GM12878 (cell line): ENCODE measurements around the gene GNAT1. TPM values are rescaled to one million over a fixed set of nuclear protein-coding genes. Genes with fewer than 3 reads are reported as not detected.

Experiments used
- ATAC-seq: fragments of 200-7000 bp; cut with Tn5 transposase; 3 replicates; pipeline ENCODE4 v1.9.1; 2020; ENCODE audit warnings: mild to moderate bottlenecking, moderate library complexity
- BruUV-seq: library from RNA; stranded (reverse); fragments of 400-500 nt; replicated peaks from 2 replicates; lab custom pipeline; 2021; lab: Mats Ljungman, UMichigan
- CTCF ChIA-PET: fragments of 300-600 bp; sonication (Branson Sonifier 250); formaldehyde crosslinking; extraction: SDS; loops from one replicate; lab custom pipeline; 2021; ENCODE audit warnings: inconsistent platforms; lab: Yijun Ruan, JAX
- POLR2A ChIA-PET: fragments of 350-600 bp; formaldehyde crosslinking; extraction: SDS; loops from one replicate; lab custom pipeline; 2021; ENCODE audit warnings: inconsistent platforms; lab: Charles Lee
- RAD21 ChIA-PET: fragments of 300-600 bp; sonication (Branson Sonifier 250); formaldehyde crosslinking; loops from one replicate; lab custom pipeline; 2023; ENCODE audit warnings: antibody characterized with exemption; ENCODE audit not compliant: unreplicated experiment; lab: Charles Lee
- SMC1A ChIA-PET: fragments of 300-600 bp; sonication (Branson Sonifier 250); formaldehyde crosslinking; loops from one replicate; lab custom pipeline; 2023; ENCODE audit not compliant: unreplicated experiment, uncharacterized antibody; lab: Charles Lee
- DNase-seq: peaks from one replicate; pipeline ENCODE4 v3.0.0-alpha.2; 2011; ENCODE audit warnings: low read depth, low spot score
- FAIRE-seq: peaks from 3 replicates; lab custom pipeline; 2011; peaks lifted over from hg19 to GRCh38; lab: Jason Lieb, UNC
- H2AFZ ChIP-seq: 2 replicates; pipeline ENCODE4 v1.6.0; 2011; ENCODE audit warnings: low read depth, low read length, control low read depth; ENCODE audit not compliant: control insufficient read depth
- H3K27ac ChIP-seq: 2 replicates; pipeline ENCODE4 v1.5.1; 2011; ENCODE audit warnings: control low read depth; ENCODE audit not compliant: control insufficient read depth, insufficient read depth
- H3K27me3 ChIP-seq, 2 experiments: replicated peaks in 1 of 2; 2 replicates each; pipeline versions ENCODE4 v1.6.0 to v1.6.1; 2011; ENCODE audit warnings: low read length in 1 of 2; ENCODE audit not compliant: control insufficient read depth in 2 of 2, insufficient read depth in 2 of 2
- H3K36me3 ChIP-seq, 2 experiments: 2 replicates each; pipeline ENCODE4 v1.5.1; 2011; ENCODE audit warnings: low read length in 1 of 2; ENCODE audit not compliant: control insufficient read depth in 2 of 2, insufficient read depth in 2 of 2
- H3K4me1 ChIP-seq: 2 replicates; pipeline ENCODE4 v1.6.1; 2011; ENCODE audit warnings: mild to moderate bottlenecking, low read length, moderate library complexity, mixed read lengths; ENCODE audit not compliant: control insufficient read depth, insufficient read depth
- H3K4me2 ChIP-seq: 2 replicates; pipeline ENCODE4 v1.6.0; 2011; ENCODE audit warnings: control low read depth; ENCODE audit not compliant: control insufficient read depth, insufficient read depth
- H3K4me3 ChIP-seq: fragments of 200-600 bp; sonication (generic); 2 replicates; pipeline ENCODE4 v1.5.1; 2016
- H3K79me2 ChIP-seq: 2 replicates; pipeline ENCODE4 v1.6.0; 2011; ENCODE audit warnings: low read length; ENCODE audit not compliant: control insufficient read depth, insufficient read depth
- H3K9ac ChIP-seq: 2 replicates; pipeline ENCODE4 v1.8.0; 2011; ENCODE audit warnings: low read length, control low read depth, mixed read lengths; ENCODE audit not compliant: control insufficient read depth, insufficient read depth
- H3K9me3 ChIP-seq: replicated peaks from 3 replicates; pipeline ENCODE4 v1.5.1; 2011; ENCODE audit warnings: mild to moderate bottlenecking, low read length; ENCODE audit not compliant: control insufficient read depth, insufficient read depth
- H4K20me1 ChIP-seq: 2 replicates; pipeline ENCODE4 v1.6.0; 2011; ENCODE audit not compliant: control insufficient read depth, insufficient read depth
- BMI1 ChIP-seq: fragments of 450-650 bp; IDR thresholded peaks from 2 replicates; pipeline ENCODE4 v1.6.1; 2016; ENCODE audit warnings: mild to moderate bottlenecking, moderate library complexity, borderline replicate concordance
- CREM ChIP-seq: IDR thresholded peaks from 2 replicates; pipeline ENCODE4 v1.6.1; 2014; ENCODE audit warnings: antibody characterized with exemption, low read depth
- ESRRA ChIP-seq: IDR thresholded peaks from 2 replicates; pipeline ENCODE4 v1.6.1; 2012; ENCODE audit warnings: mild to moderate bottlenecking, low read length, improper control_type of control experiment
- HCFC1 ChIP-seq: fragments of 150-350 bp; IDR thresholded peaks from 2 replicates; pipeline ENCODE4 v1.6.1; 2014; ENCODE audit warnings: low read length
- HDGF ChIP-seq: fragments of 450-650 bp; IDR thresholded peaks from 2 replicates; pipeline ENCODE4 v1.6.1; 2016; ENCODE audit warnings: antibody characterized with exemption
- JUNB ChIP-seq: IDR thresholded peaks from 2 replicates; pipeline ENCODE4 v1.6.1; 2016; ENCODE audit warnings: antibody characterized with exemption, mild to moderate bottlenecking
- MEF2A ChIP-seq: IDR thresholded peaks from 2 replicates; pipeline ENCODE4 v1.6.1; 2011; ENCODE audit warnings: low read depth, mild to moderate bottlenecking, low read length, moderate library complexity; ENCODE audit not compliant: insufficient read depth
- MTA2 ChIP-seq: fragments of 450-650 bp; IDR thresholded peaks from 2 replicates; pipeline ENCODE4 v1.6.1; 2016; ENCODE audit warnings: low read depth, mild to moderate bottlenecking, moderate library complexity
- MXI1 ChIP-seq: fragments of 150-350 bp; IDR thresholded peaks from 2 replicates; pipeline ENCODE4 v1.6.1; 2011; ENCODE audit warnings: low read depth, mild to moderate bottlenecking, inconsistent platforms, low read length, improper control_type of control experiment
- NFIC ChIP-seq: IDR thresholded peaks from 2 replicates; pipeline ENCODE4 v1.6.1; 2012; ENCODE audit warnings: low read depth, mild to moderate bottlenecking, inconsistent platforms, low read length, moderate library complexity
- NRF1 ChIP-seq: conservative IDR thresholded peaks from 2 replicates; pipeline ENCODE4 v1.6.1; 2011; ENCODE audit warnings: mild to moderate bottlenecking, low read depth, low read length, improper control_type of control experiment
- PML ChIP-seq: IDR thresholded peaks from 2 replicates; pipeline ENCODE4 v1.6.1; 2012; ENCODE audit warnings: low read length, inconsistent platforms
- POLR2AphosphoS2 ChIP-seq: IDR thresholded peaks from 2 replicates; pipeline ENCODE4 v1.6.1; 2011; ENCODE audit warnings: low read depth, mild to moderate bottlenecking, low read length, improper control_type of control experiment, moderate library complexity
- RAD21 ChIP-seq: IDR thresholded peaks from 2 replicates; pipeline ENCODE4 v1.6.1; 2011; ENCODE audit warnings: mild to moderate bottlenecking, low read depth, low read length, moderate library complexity; ENCODE audit not compliant: insufficient read depth
- RUNX3 ChIP-seq: IDR thresholded peaks from 2 replicates; pipeline ENCODE4 v1.6.1; 2012; ENCODE audit warnings: low read length, inconsistent platforms
- SMC3 ChIP-seq: IDR thresholded peaks from 2 replicates; pipeline ENCODE4 v1.6.1; 2011; ENCODE audit warnings: low read length, improper control_type of control experiment, borderline replicate concordance
- TBL1XR1 ChIP-seq: IDR thresholded peaks from 2 replicates; pipeline ENCODE4 v1.6.1; 2012; ENCODE audit warnings: low read depth, low read length, improper control_type of control experiment
- YY1 ChIP-seq: IDR thresholded peaks from 2 replicates; pipeline ENCODE4 v1.6.1; 2011; ENCODE audit warnings: low read depth, mild to moderate bottlenecking, low read length
- ZNF207 ChIP-seq: fragments of 450-650 bp; IDR thresholded peaks from 2 replicates; pipeline ENCODE4 v1.6.1; 2014; ENCODE audit warnings: antibody characterized with exemption, mild to moderate bottlenecking, borderline replicate concordance
- ZNF217 ChIP-seq: fragments of 450-650 bp; IDR thresholded peaks from 2 replicates; pipeline ENCODE4 v1.6.1; 2017; ENCODE audit warnings: antibody characterized with exemption, mild to moderate bottlenecking
- ZSCAN29 ChIP-seq: fragments of 450-650 bp; IDR thresholded peaks from 2 replicates; pipeline ENCODE4 v1.6.1; 2017; ENCODE audit warnings: mild to moderate bottlenecking, moderate library complexity
- ZZZ3 ChIP-seq: IDR thresholded peaks from 2 replicates; pipeline ENCODE4 v1.6.1; 2011; ENCODE audit warnings: low read depth; ENCODE audit not compliant: control insufficient read depth, insufficient read length
- WGBS: methylation state at CpG from one replicate; pipeline ENCODE4 v1.1.6; 2016; ENCODE audit warnings: low lambda C conversion rate; ENCODE audit not compliant: insufficient replicate concordance, insufficient coverage; ENCODE audit errors: missing lambda C conversion rate; 5-methylcytosine and 5-hydroxymethylcytosine counted together
- in situ Hi-C: fragments of 300-500 bp; cut with MboI; formaldehyde crosslinking; loops from 9 replicates; pipeline ENCODE4 v1.14.3; 2018; ENCODE audit warnings: mixed read lengths
- intact Hi-C: fragments of 100-400 bp; cut with micrococcal nuclease; formaldehyde crosslinking; loops from one replicate; pipeline ENCODE4 v1.14.2; 2022; ENCODE audit not compliant: unreplicated experiment
- polyA plus RNA-seq, 11 experiments: library from polyadenylated mRNA; depleted of rRNA in 4 of 11; unstranded in 6 of 11; stranded (reverse) in 5 of 11; fragments of >200 nt; fragmentation: Nextera tagmentation in 4 of 11; fragmentation: Illumina TruSeq in 1 of 11; extraction: Ambion mirVana in 4 of 11; extraction: Trizol in 1 of 11; gene quantifications; 1 replicate in 1 of 11; 2 replicates in 10 of 11; pipeline versions ENCODE4 v1.2.1 to v1.2.3, GENCODE V29; 2011 to 2016; ENCODE audit warnings: inconsistent platforms in 2 of 11, missing spikeins in 2 of 11, low read depth in 1 of 11
- total RNA-seq, 4 experiments: library from RNA; depleted of rRNA in 3 of 4; stranded (reverse); fragments of >200 nt in 3 of 4; fragmentation: Illumina TruSeq in 1 of 4; extraction: Trizol in 1 of 4; gene quantifications; 2 replicates each; pipeline versions ENCODE4 v1.2.1 to v1.2.3, GENCODE V29; 2013 to 2021
- TF ChIP-seq, protein P1 (sequence below): fragments of 450-650 bp; IDR thresholded peaks from 2 replicates; pipeline ENCODE4 v1.6.1; 2017; ENCODE audit warnings: borderline replicate concordance
- TF ChIP-seq, protein P2 (sequence below), 3 experiments: IDR thresholded peaks in 2 of 3; conservative IDR thresholded peaks in 1 of 3; 2 replicates each; pipeline ENCODE4 v1.5.1; 2011; ENCODE audit warnings: low read depth in 3 of 3, low read length in 3 of 3, mild to moderate bottlenecking in 3 of 3, control low read depth in 2 of 3, moderate library complexity in 2 of 3, inconsistent platforms in 1 of 3, mixed read lengths in 1 of 3; ENCODE audit not compliant: control insufficient read depth in 2 of 3, insufficient read depth in 1 of 3; ENCODE audit errors: extremely low read depth in 1 of 3

Gene GNAT1
- total and polyA plus RNA-seq, 10 of the 15 experiments (the other 5 are each of a cell fraction or from before 2014, with no cell fraction given): not detected

DNA sequence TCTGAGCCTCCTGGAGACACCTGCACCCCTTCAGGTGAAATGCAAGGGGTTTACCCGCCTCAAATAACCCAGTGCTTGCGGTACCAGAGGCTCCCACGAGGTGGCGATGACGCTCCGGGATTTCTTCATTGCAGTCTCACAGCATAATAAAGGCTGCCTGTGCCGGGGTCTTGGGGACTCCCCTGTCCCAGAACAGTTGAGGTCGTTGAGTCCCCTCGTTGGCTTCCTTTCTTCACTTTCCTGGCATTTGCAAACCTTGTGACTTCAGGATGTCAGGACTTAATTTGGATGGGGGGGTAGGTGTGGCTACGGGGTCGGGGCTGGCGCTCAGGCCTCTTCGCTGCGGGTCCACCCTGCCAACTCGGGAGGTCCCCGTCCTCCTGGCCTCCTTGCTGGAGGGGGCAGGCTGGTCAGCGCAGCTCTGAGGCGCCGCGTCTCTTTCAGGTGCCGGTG lies 1.3 kb downstream of the GNAT1 start:
- FAIRE-seq: peak; percentile 86
- Histone ChIP-seq H2AFZ (no peak overlapping the region), H3K9ac (no peak overlapping the region), H3K79me2 (no peaks in the 10 kb centered on the region), H4K20me1 (no peaks in the 10 kb centered on the region), H3K4me3 (no peak overlapping the region), H3K36me3 (no peaks in the 10 kb centered on the region), H3K27me3 (no peaks in the 10 kb centered on the region; a peak in 2 of 4 replicates), H3K4me2 (no peak overlapping the region)
- WGBS: 25% methylated on average over 21 of the region's 21 CpGs
- CTCF ChIA-PET: interaction anchor here (0.7 to 6.9 kb wide), 15 partner anchors 13 to 86 kb away, joined by 3 to 110 read pairs (median 4); partner anchors contain the start of genes GNAI2 and LSMEM2
- in situ Hi-C loops: loop anchor here (5.0 kb wide), 1 partner anchor 35 kb away; no protein-coding TSS in a partner anchor
- POLR2A ChIA-PET: no interaction called here
- RAD21 ChIA-PET: interaction anchor here (1.0 to 5.6 kb wide), 3 partner anchors 33 to 72 kb away, joined by 3 to 72 read pairs (median 5); no protein-coding TSS in a partner anchor
- TF ChIP-seq MXI1 (no peak; the same call in 1 of the 2 replicates), PML (no peak), JUNB (no peak), MEF2A (no peak), RAD21 (peak; percentile 94), TBL1XR1 (no peak), ZNF217 (no peak), BMI1 (no peak), ESRRA (no peak), NRF1 (no peak), POLR2AphosphoS2 (no peak), MTA2 (no peak), NFIC (no peak), CREM (no peak), HCFC1 (0 out of 2 replicates have a peak, but pooled peaks have one; percentile 37), ZZZ3 (no peak), YY1 (peak; percentile 44; the same call in 1 of the 2 replicates), HDGF (no peak), RUNX3 (peak; percentile 71), SMC3 (peak; percentile 97), ZNF207 (no peak), ZSCAN29 (no peak)
- TF ChIP-seq, protein P1, sequence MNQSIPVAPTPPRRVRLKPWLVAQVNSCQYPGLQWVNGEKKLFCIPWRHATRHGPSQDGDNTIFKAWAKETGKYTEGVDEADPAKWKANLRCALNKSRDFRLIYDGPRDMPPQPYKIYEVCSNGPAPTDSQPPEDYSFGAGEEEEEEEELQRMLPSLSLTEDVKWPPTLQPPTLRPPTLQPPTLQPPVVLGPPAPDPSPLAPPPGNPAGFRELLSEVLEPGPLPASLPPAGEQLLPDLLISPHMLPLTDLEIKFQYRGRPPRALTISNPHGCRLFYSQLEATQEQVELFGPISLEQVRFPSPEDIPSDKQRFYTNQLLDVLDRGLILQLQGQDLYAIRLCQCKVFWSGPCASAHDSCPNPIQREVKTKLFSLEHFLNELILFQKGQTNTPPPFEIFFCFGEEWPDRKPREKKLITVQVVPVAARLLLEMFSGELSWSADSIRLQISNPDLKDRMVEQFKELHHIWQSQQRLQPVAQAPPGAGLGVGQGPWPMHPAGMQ: no peak
- TF ChIP-seq, protein P2, sequence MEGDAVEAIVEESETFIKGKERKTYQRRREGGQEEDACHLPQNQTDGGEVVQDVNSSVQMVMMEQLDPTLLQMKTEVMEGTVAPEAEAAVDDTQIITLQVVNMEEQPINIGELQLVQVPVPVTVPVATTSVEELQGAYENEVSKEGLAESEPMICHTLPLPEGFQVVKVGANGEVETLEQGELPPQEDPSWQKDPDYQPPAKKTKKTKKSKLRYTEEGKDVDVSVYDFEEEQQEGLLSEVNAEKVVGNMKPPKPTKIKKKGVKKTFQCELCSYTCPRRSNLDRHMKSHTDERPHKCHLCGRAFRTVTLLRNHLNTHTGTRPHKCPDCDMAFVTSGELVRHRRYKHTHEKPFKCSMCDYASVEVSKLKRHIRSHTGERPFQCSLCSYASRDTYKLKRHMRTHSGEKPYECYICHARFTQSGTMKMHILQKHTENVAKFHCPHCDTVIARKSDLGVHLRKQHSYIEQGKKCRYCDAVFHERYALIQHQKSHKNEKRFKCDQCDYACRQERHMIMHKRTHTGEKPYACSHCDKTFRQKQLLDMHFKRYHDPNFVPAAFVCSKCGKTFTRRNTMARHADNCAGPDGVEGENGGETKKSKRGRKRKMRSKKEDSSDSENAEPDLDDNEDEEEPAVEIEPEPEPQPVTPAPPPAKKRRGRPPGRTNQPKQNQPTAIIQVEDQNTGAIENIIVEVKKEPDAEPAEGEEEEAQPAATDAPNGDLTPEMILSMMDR (IDR thresholded peaks at IDR 0.05 in 2 of 3, conservative IDR thresholded peaks at IDR 0.05 in 1 of 3; ENCODE audit: control insufficient read depth in 2 of 3, extremely low read depth in 1 of 3, insufficient read depth in 1 of 3, low read depth in 3 of 3, low read length in 3 of 3): peak; percentile 93 to 97 (median 96); a peak in 5 of 6 replicates
- TF ChIP-seq, all 136 proteins: peak for 6
- no TSS peak for BruUV-seq
- Histone ChIP-seq H3K27ac (no peak overlapping the region), H3K4me1 (no peaks in the 10 kb centered on the region), H3K9me3 (no peaks in the 10 kb centered on the region)
- ATAC-seq (peak; percentile 79), DNase-seq (peak; percentile 16)
- intact Hi-C loops: loop anchor here (1.0 kb wide), 2 partner anchors 34 to 81 kb away; no protein-coding TSS in a partner anchor
- SMC1A ChIA-PET: interaction anchor here (1.0 to 2.9 kb wide), 4 partner anchors 19 to 79 kb away, joined by 3 to 24 read pairs (median 4); no protein-coding TSS in a partner anchor
